ENCODE measurements around the gene MORN1.

Gene MORN1

GRCh38 chr1:2286923-2287322 is 104.4 kb downstream of the MORN1 start:
- H2AFZ ChIP-seq (ENCODE audit: low read length), result no peak overlapping the region
- H3K9me3 ChIP-seq (replicated peaks; ENCODE audit: insufficient read depth, low read length), result no peaks in the 10 kb centered on the region
- H3K36me3 ChIP-seq (replicated peaks; ENCODE audit: insufficient read depth, low read length), result no peaks in the 10 kb centered on the region
- no peaks in the 10 kb centered on the region for H3K27me3 ChIP-seq (replicated peaks; ENCODE audit: insufficient read depth, low read length)
- peaks cover 15% of the 10 kb centered on the region for H3K4me1 ChIP-seq (ENCODE audit: low read length)
- H3K4me3 ChIP-seq (ENCODE audit: low read length), result no peak overlapping the region
- H3F3A ChIP-seq (ENCODE audit: insufficient read depth, low read length), result peaks cover 11% of the 10 kb centered on the region
- H3K9ac ChIP-seq (ENCODE audit: low read length), result no peak overlapping the region
- no peaks in the 10 kb centered on the region for H3K9me2 ChIP-seq (replicated peaks; ENCODE audit: insufficient read depth, low read length)
- DNase-seq, result no peak
- H3K79me2 ChIP-seq (ENCODE audit: low read length), result peaks cover 6% of the 10 kb centered on the region
- no peak overlapping the region for H3K4me2 ChIP-seq (ENCODE audit: low read depth, low read length)
- TF ChIP-seq EZH2 (optimal IDR thresholded peaks at IDR 0.05; ENCODE audit: low read depth, low read length), result no peak
- no peak for TF ChIP-seq CTCF (IDR thresholded peaks at IDR 0.05; ENCODE audit: low read length)
- TF ChIP-seq EZH2phosphoT487 (IDR thresholded peaks at IDR 0.05; ENCODE audit: low read length), result no peak
- H3K27ac ChIP-seq (ENCODE audit: low read length), result no peak overlapping the region
- peaks cover 4% of the 10 kb centered on the region; the same call in 1 of the 2 replicates for H4K20me1 ChIP-seq (ENCODE audit: insufficient read depth, low read length)

- H4K20me1 ChIP-seq (ENCODE audit: insufficient read depth, low read length), result peaks cover 4% of the 10 kb centered on the region; the same call in 1 of the 2 replicates
- peaks cover 6% of the 10 kb centered on the region for H3K79me2 ChIP-seq (ENCODE audit: low read length)
- H3K4me3 ChIP-seq (ENCODE audit: low read length), result no peak overlapping the region
- TF ChIP-seq CTCF (IDR thresholded peaks at IDR 0.05; ENCODE audit: low read length) (no peak), EZH2 (optimal IDR thresholded peaks at IDR 0.05; ENCODE audit: low read depth, low read length) (no peak), EZH2phosphoT487 (IDR thresholded peaks at IDR 0.05; ENCODE audit: low read length) (no peak)
- H3K9ac ChIP-seq (ENCODE audit: low read length), result no peak overlapping the region
- H3F3A ChIP-seq (ENCODE audit: insufficient read depth, low read length), result no peaks in the 10 kb centered on the region; the same call in 1 of the 2 replicates
- no peak overlapping the region for H3K27ac ChIP-seq (ENCODE audit: low read length)
- DNase-seq, result no peak
- no peaks in the 10 kb centered on the region for H3K27me3 ChIP-seq (replicated peaks; ENCODE audit: insufficient read depth, low read length)
- H3K9me2 ChIP-seq (replicated peaks; ENCODE audit: insufficient read depth, low read length), result no peaks in the 10 kb centered on the region
- H3K36me3 ChIP-seq (replicated peaks; ENCODE audit: insufficient read depth, low read length), result no peaks in the 10 kb centered on the region
- no peak overlapping the region for H3K4me2 ChIP-seq (ENCODE audit: low read depth, low read length)
- H3K9me3 ChIP-seq (replicated peaks; ENCODE audit: insufficient read depth, low read length), result no peaks in the 10 kb centered on the region
- H3K4me1 ChIP-seq (ENCODE audit: low read length), result peaks cover 4% of the 10 kb centered on the region
- H2AFZ ChIP-seq (ENCODE audit: low read length), result no peak overlapping the region
Observed at GRCh38 chr1:2284932-2285331, 106.4 kb downstream of the MORN1 start.

GRCh38 chr1:2283991-2284895 is 107.1 kb downstream of the MORN1 start:
- H2AFZ ChIP-seq (ENCODE audit: low read length), result no peak overlapping the region
- H3K4me3 ChIP-seq (ENCODE audit: low read length), result no peak overlapping the region
- no peaks in the 10 kb centered on the region for H3K36me3 ChIP-seq (replicated peaks; ENCODE audit: insufficient read depth, low read length)
- no peak for DNase-seq
- H3K4me2 ChIP-seq (ENCODE audit: low read depth, low read length), result no peak overlapping the region
- no peaks in the 10 kb centered on the region; the same call in 1 of the 2 replicates for H4K20me1 ChIP-seq (ENCODE audit: insufficient read depth, low read length)
- H3F3A ChIP-seq (ENCODE audit: insufficient read depth, low read length), result no peaks in the 10 kb centered on the region
- H3K9ac ChIP-seq (ENCODE audit: low read length), result no peak overlapping the region
- TF ChIP-seq EZH2phosphoT487 (IDR thresholded peaks at IDR 0.05; ENCODE audit: low read length) (no peak), CTCF (IDR thresholded peaks at IDR 0.05; ENCODE audit: low read length) (no peak), EZH2 (optimal IDR thresholded peaks at IDR 0.05; ENCODE audit: low read depth, low read length) (no peak)
- no peak overlapping the region for H3K27ac ChIP-seq (ENCODE audit: low read length)
- H3K9me2 ChIP-seq (replicated peaks; ENCODE audit: insufficient read depth, low read length), result no peaks in the 10 kb centered on the region
- H3K9me3 ChIP-seq (replicated peaks; ENCODE audit: insufficient read depth, low read length), result no peaks in the 10 kb centered on the region
- H3K27me3 ChIP-seq (replicated peaks; ENCODE audit: insufficient read depth, low read length), result no peaks in the 10 kb centered on the region
- H3K79me2 ChIP-seq (ENCODE audit: low read length), result peaks cover 6% of the 10 kb centered on the region
- H3K4me1 ChIP-seq (ENCODE audit: low read length), result no peaks in the 10 kb centered on the region

Data from MM.1S (cell line).